Stomach (tissue), 9 donors: Measurements from ENCODE around the gene BET1L. TPM values are rescaled to one million over a fixed set of nuclear protein-coding genes. Genes with fewer than 3 reads are reported as not detected.

Experiments
- DNase-seq, 2 donors: peaks; one replicate each; pipeline versions ENCODE4 v3.0.0 to v3.0.0-alpha.2; 2013 to 2019
- H3K27ac ChIP-seq, 5 donors: fragments of 200-600 bp in 4 of 5; sonication (generic) in 4 of 5; one replicate each; pipeline ENCODE4 v1.5.1; 2013 to 2019; ENCODE audit warnings: mild to moderate bottlenecking in 1 of 5, moderate library complexity in 1 of 5
- H3K27me3 ChIP-seq, 3 donors: fragments of 200-600 bp; sonication (generic); one replicate each; pipeline ENCODE4 v1.5.1; 2017 to 2019; ENCODE audit warnings: mixed run types in 1 of 3
- H3K36me3 ChIP-seq, 4 donors: fragments of 200-600 bp; sonication (generic); 1 replicate in 3 of 4; 2 replicates in 1 of 4; pipeline ENCODE4 v1.5.1; 2016 to 2019
- H3K4me1 ChIP-seq, 4 donors: fragments of 200-600 bp; sonication (generic); one replicate each; pipeline ENCODE4 v1.5.1; 2016 to 2019
- H3K4me3 ChIP-seq, 4 donors: fragments of 200-600 bp; sonication (generic) in 3 of 4; one replicate each; pipeline ENCODE4 v1.5.1; 2016 to 2019; ENCODE audit warnings: mild to moderate bottlenecking in 1 of 4
- H3K9me3 ChIP-seq, 4 donors: fragments of 200-600 bp; sonication (generic); one replicate each; pipeline ENCODE4 v1.5.1; 2016 to 2019
- CTCF ChIP-seq, 7 experiments: fragments of 450-650 bp in 4 of 7; fragments of 200-600 bp in 3 of 7; sonication (generic) in 3 of 7; IDR thresholded peaks; one replicate each; pipeline ENCODE4 v1.5.1; 2016 to 2019; ENCODE audit warnings: antibody characterized with exemption in 7 of 7, control low read depth in 2 of 7, mild to moderate bottlenecking in 1 of 7
- EP300 ChIP-seq: sonication (generic); formaldehyde crosslinking; IDR thresholded peaks from one replicate; pipeline ENCODE4 v1.6.1; 2017; ENCODE audit warnings: antibody characterized with exemption
- POLR2A ChIP-seq, 4 donors: fragments of 450-650 bp; IDR thresholded peaks; one replicate each; pipeline ENCODE4 v1.6.1; 2016; ENCODE audit warnings: antibody characterized with exemption in 4 of 4, control low read depth in 2 of 4, mild to moderate bottlenecking in 1 of 4, moderate library complexity in 1 of 4
- POLR2AphosphoS5 ChIP-seq, 3 donors: sonication (generic); formaldehyde crosslinking; IDR thresholded peaks; one replicate each; pipeline ENCODE4 v1.6.1; 2016; ENCODE audit warnings: antibody characterized with exemption in 3 of 3
- WGBS, 5 donors: extraction: QIAGEN DNeasy Blood & Tissue Kit in 3 of 5; methylation state at CpG; one replicate each; pipeline versions ENCODE4 v1.1.5 to v1.1.7; 2013 to 2018; 5-methylcytosine and 5-hydroxymethylcytosine counted together
- intact Hi-C: fragments of 100-400 bp; cut with DNase I; formaldehyde crosslinking; loops from one replicate; pipeline ENCODE4 v1.15.1; 2023; ENCODE audit warnings: low total_unique reads
- polyA plus RNA-seq, 3 donors: library from polyadenylated mRNA; stranded (reverse); fragments of 200-250 nt; gene quantifications; one replicate each; pipeline ENCODE4 v1.2.3, GENCODE V29; 2013
- total RNA-seq, 5 donors: library from RNA; depleted of rRNA; stranded (reverse); fragments of >200 nt; gene quantifications; one replicate each; pipeline versions ENCODE4 v1.1.0 to v1.2.3, GENCODE V29; 2014 to 2016
- donor health status: healthy with polysubstance abuse.
- donor health status: Bipolar disorder and iron deficiency.
- donor health status: healthy.

Gene BET1L
- total and polyA plus RNA-seq, 8 donors = 7.0 to 38.3 (median 26.6) TPM

- Histone ChIP-seq H3K27ac (peak within 1 kb of the TSS; percentile 94 to 97 (median 96)), H3K4me3 (peak within 1 kb of the TSS; percentile 92 to 95 (median 94)), H3K36me3 (peaks cover 4 to 39% (median 30%) of the 10 kb centered on the region in 4 donors), H3K4me1 (peaks cover 22 to 49% (median 35%) of the 10 kb centered on the region in 4 donors), H3K9me3 (no peaks in the 10 kb centered on the region), H3K27me3 (no peaks in the 10 kb centered on the region)
- TF ChIP-seq EP300 (no peak), POLR2AphosphoS5 (IDR thresholded peaks at IDR 0.05) (peak in 2 of 3 donors; percentile 58 to 66), CTCF (IDR thresholded peaks at IDR 0.05) (peak in 3 of 7 experiments; percentile 8 to 19 (median 18))
- DNase-seq = peak; percentile 89 to 95
- intact Hi-C loops = no loop called here
- WGBS, 5 donors = 0 to 1% (median 1%) methylated on average over 19 to 64 of the region's 70 CpGs
Observed at GRCh38 chr11:235997-236773, 29.0 kb upstream of the BET1L start, which contains the start of gene SIRT3. Gene SIRT3 (minus strand): TSS chr11:236342. CDS start chr11:236328, 14 bp downstream.

- intact Hi-C loops = no loop called here
- Histone ChIP-seq H3K4me1 (peaks cover 22 to 48% (median 35%) of the 10 kb centered on the region in 4 donors), H3K9me3 (no peaks in the 10 kb centered on the region), H3K27me3 (no peaks in the 10 kb centered on the region), H3K4me3 (peak overlapping the region; percentile 92 to 95 (median 94)), H3K27ac (peak overlapping the region; percentile 94 to 97 (median 95)), H3K36me3 (peaks cover 0 to 34% (median 24%) of the 10 kb centered on the region in 4 donors)
- whole genome bisulfite sequencing, 5 donors = 1 to 3% (median 2%) methylated on average over 13 of the region's 13 CpGs
- DNase-seq = no peak
- TF ChIP-seq CTCF (IDR thresholded peaks at IDR 0.05) (no peak), POLR2AphosphoS5 (IDR thresholded peaks at IDR 0.05) (no peak), EP300 (no peak), POLR2A (IDR thresholded peaks at IDR 0.05) (no peak)
Observed at GRCh38 chr11:235609-235996, 28.4 kb upstream of the BET1L start.

GRCh38 chr11:235180-235579 is 28.0 kb upstream of the BET1L start:
- Histone ChIP-seq H3K27me3 (no peaks in the 10 kb centered on the region), H3K9me3 (no peaks in the 10 kb centered on the region), H3K4me1 (peaks cover 22 to 44% (median 35%) of the 10 kb centered on the region in 4 donors), H3K4me3 (peak overlapping the region; percentile 92 to 95 (median 94)), H3K27ac (peak overlapping the region in 3 of 5 donors; percentile 95 to 97 (median 96)), H3K36me3 (peaks cover 0 to 33% (median 24%) of the 10 kb centered on the region in 4 donors)
- intact Hi-C loops = no loop called here
- no peak for DNase-seq
- 77 to 84% (median 80%) methylated on average over 8 of the region's 8 CpGs for WGBS, 5 donors
- TF ChIP-seq EP300 = no peak
- no peak for TF ChIP-seq POLR2A (IDR thresholded peaks at IDR 0.05)
- TF ChIP-seq CTCF (IDR thresholded peaks at IDR 0.05) = no peak
- TF ChIP-seq POLR2AphosphoS5 (IDR thresholded peaks at IDR 0.05) = no peak

- TF ChIP-seq CTCF (IDR thresholded peaks at IDR 0.05) = no peak
- TF ChIP-seq EP300 = no peak
- TF ChIP-seq POLR2AphosphoS5 (IDR thresholded peaks at IDR 0.05) = no peak
- TF ChIP-seq POLR2A (IDR thresholded peaks at IDR 0.05) = no peak
- 88 to 93% (median 91%) methylated on average over 20 of the region's 20 CpGs for WGBS, 5 donors
- H3K27ac ChIP-seq = no peak overlapping the region
- H3K9me3 ChIP-seq = no peaks in the 10 kb centered on the region
- no peak for DNase-seq
- peaks cover 15 to 24% (median 23%) of the 10 kb centered on the region in 4 donors for H3K4me1 ChIP-seq
- no peaks in the 10 kb centered on the region for H3K27me3 ChIP-seq
- peaks cover 0 to 30% (median 25%) of the 10 kb centered on the region in 4 donors for H3K36me3 ChIP-seq
- no peak overlapping the region for H3K4me3 ChIP-seq
- intact Hi-C loops = no loop called here
Observed at GRCh38 chr11:232783-233565, 25.8 kb upstream of the BET1L start.
